HG03039 (cell line): ENCODE measurements around the gene SUMO1.
A peak's percentile ranks its signal among the peaks of the same experiment; 100 is the strongest.

ENCODE experiments used
- ATAC-seq: cut with Tn5 transposase; IDR thresholded peaks from one replicate; pipeline ENCODE4 v1.9.1; 2021; ENCODE audit warnings: mild to moderate bottlenecking, moderate library complexity; ENCODE audit not compliant: unreplicated experiment

The SUMO1 gene

GRCh38 chr2:202201220-202202160 is 36.9 kb downstream of the SUMO1 start:
- ATAC-seq = no peak

- no peak for ATAC-seq
Observed at GRCh38 chr2:202196727-202197126, 41.7 kb downstream of the SUMO1 start.

- no peak for ATAC-seq
Observed at GRCh38 chr2:202194418-202194817, 44.0 kb downstream of the SUMO1 start.

- ATAC-seq = no peak
Observed at GRCh38 chr2:202193881-202194353, 44.5 kb downstream of the SUMO1 start.

GRCh38 chr2:202193305-202193704 is 45.1 kb downstream of the SUMO1 start:
- no peak for ATAC-seq

- ATAC-seq = no peak
Observed at GRCh38 chr2:202187570-202187969, 50.8 kb downstream of the SUMO1 start.

- ATAC-seq = no peak
Observed at GRCh38 chr2:202186641-202187202, 51.7 kb downstream of the SUMO1 start.

- no peak for ATAC-seq
Observed at GRCh38 chr2:202185156-202185555, 53.2 kb downstream of the SUMO1 start.

GRCh38 chr2:202184557-202184956 is 53.8 kb downstream of the SUMO1 start:
- no peak for ATAC-seq

- ATAC-seq = no peak
Observed at GRCh38 chr2:202178346-202178958, 59.9 kb downstream of the SUMO1 start.

GRCh38 chr2:202172439-202173211 is 65.8 kb downstream of the SUMO1 start:
- peak; percentile 79 for ATAC-seq

- ATAC-seq = no peak
Observed at GRCh38 chr2:202171241-202171825, 67.1 kb downstream of the SUMO1 start.

- no peak for ATAC-seq
Observed at GRCh38 chr2:202169832-202170424, 68.5 kb downstream of the SUMO1 start.

- ATAC-seq = no peak
Observed at GRCh38 chr2:202169131-202169530, 69.3 kb downstream of the SUMO1 start.

- no peak for ATAC-seq
Observed at GRCh38 chr2:202165945-202166344, 72.5 kb downstream of the SUMO1 start.

- no peak for ATAC-seq
Observed at GRCh38 chr2:202165208-202165607, 73.2 kb downstream of the SUMO1 start.

- ATAC-seq = no peak
Observed at GRCh38 chr2:202164411-202164810, 74.0 kb downstream of the SUMO1 start.

- ATAC-seq = no peak
Observed at GRCh38 chr2:202161151-202161835, 77.1 kb downstream of the SUMO1 start.

GRCh38 chr2:202158796-202159195 is 79.6 kb downstream of the SUMO1 start:
- no peak for ATAC-seq
